Choroid plexus epithelial cell (primary cell): ENCODE measurements around the gene DCBLD2.
"Not testable (repeated sequence)": the region's sequence is repeated elsewhere in the genome, so short reads cannot be mapped to it uniquely, and the experiment has no call there.

Source experiments
- DNase-seq: peaks from one replicate; pipeline ENCODE4 v3.0.0-alpha.2; 2010; ENCODE audit warnings: low read depth
- H3K4me3 ChIP-seq: 2 replicates; pipeline ENCODE4 v1.5.1; 2011; ENCODE audit warnings: low read depth, mild to moderate bottlenecking, control low read depth, low read length, moderate library complexity
- CTCF ChIP-seq: conservative IDR thresholded peaks from 2 replicates; pipeline ENCODE4 v1.5.1; 2011; ENCODE audit warnings: low read depth, mild to moderate bottlenecking, control low read depth, inconsistent platforms, low read length, moderate library complexity

Gene DCBLD2

DNA sequence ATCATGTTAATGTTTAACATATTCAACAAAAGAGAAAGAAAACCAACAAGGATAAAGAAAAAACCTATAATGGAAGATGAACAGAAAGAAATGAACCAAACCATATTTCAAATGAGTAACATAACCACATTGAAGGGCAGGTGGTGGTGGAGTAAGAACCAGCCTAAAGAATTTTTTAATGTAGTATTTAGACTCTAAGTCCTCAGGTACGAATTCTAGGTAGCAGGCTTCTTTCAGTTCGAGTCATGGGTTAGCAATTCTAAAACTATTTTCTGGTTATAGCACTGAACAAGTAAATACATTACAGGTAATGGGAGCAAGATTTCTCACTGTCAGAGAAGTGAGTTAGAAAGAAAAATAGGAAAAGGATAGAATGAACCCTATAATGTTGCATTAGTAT is 24.4 kb downstream of the DCBLD2 start:
- H3K4me3 ChIP-seq = no peak overlapping the region
- DNase-seq = no peak
- TF ChIP-seq CTCF = no peak

- peak; percentile 56 for DNase-seq
- TF ChIP-seq CTCF = no peak
- no peak overlapping the region for H3K4me3 ChIP-seq
Observed at GRCh38 chr3:98875535-98875934, 26.0 kb downstream of the DCBLD2 start.

- TF ChIP-seq CTCF = no peak
- H3K4me3 ChIP-seq = no peak overlapping the region
- DNase-seq = no peak
Observed at GRCh38 chr3:98874602-98875249, 26.8 kb downstream of the DCBLD2 start.

DNA sequence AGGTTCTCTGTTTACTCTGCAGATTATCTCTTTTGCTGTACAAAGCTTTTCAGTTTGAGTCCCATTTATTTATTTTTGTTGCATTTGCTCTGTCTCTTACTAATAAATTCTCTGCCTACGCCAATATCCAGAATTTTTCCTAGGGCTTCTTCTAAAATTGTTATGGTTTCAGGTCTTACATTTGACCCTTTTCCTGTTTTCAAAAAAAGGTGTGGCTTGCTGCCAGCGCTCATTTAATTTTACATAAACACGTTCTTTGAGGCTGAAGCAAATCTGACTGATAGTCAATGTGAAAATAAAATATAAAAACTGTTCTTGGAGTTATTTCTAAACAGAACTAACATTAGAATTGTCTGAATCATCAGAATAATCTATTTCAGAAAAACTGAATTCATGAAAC is 32.1 kb downstream of the DCBLD2 start:
- no peak overlapping the region for H3K4me3 ChIP-seq
- no peak for TF ChIP-seq CTCF
- DNase-seq = no peak

DNA sequence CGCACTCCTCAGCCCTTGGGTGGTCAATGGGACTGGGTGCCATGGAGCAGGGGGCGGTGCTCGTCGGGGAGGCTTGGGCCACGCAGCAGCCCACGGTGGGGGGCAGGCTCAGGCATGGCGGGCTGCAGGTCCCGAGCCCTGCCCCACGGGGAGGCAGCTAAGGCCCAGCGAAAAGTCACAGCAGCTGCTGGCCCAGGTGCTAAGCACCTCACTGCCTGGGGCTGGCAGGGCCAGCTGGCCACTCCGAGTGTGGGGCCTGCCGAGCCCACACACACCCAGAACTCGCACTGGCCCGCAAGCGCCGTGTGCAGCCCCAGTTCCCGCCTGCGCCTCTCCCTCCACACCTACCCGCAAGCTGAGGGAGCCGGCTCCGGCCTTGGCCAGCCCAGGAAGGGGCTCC is 43.5 kb downstream of the DCBLD2 start:
- not testable (repeated sequence) for H3K4me3 ChIP-seq, DNase-seq

DNA sequence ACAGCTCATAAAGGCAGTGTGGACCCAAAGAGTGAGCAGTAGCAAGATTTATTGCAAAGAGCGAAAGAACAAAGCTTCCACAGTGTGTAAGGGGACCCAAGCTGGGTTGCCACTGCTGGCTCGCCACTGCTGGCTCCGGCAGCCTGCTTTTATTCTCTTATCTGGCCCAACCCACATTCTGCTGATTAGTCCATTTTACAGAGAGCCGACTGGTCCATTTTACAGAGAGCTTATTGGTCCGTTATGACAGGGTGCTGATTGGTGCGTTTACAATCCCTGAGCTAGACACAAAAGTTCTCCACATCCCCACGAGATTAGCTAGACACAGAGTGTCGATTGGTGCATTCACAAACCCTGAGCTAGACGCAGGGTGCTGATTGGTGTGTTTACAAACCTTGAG is 44.2 kb downstream of the DCBLD2 start:
- H3K4me3 ChIP-seq, DNase-seq: not testable (repeated sequence)

GRCh38 chr3:98856724-98857123 is 44.8 kb downstream of the DCBLD2 start:
- DNase-seq = no peak
- H3K4me3 ChIP-seq = no peak overlapping the region
- TF ChIP-seq CTCF = no peak

DNA sequence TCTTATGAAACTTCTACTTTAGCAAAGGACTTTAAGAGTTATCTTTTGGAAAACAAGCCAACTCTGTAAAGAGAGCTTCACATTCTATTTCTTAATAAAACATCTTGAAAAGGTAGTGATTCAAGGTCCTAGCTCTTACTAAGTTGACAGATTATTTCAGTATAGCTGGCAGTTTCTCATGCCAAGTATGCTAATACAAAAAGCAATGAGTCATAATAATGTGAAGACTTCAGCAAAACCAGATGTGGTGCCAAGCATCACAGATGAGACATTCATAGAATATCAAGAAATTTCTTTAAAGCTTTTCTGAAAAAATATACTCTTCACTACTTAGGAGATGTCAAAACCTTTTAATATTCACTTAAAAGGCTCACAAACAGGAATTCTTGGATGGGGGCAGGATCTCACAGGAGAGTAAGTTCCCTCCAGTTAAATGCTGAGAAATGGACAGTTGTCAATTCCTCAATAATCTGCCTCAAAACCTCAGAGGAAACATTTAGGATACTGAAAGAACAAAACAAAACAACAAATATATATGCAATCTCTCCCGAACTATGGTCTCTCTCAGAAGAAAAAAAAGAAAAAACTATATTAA is 45.6 kb downstream of the DCBLD2 start:
- TF ChIP-seq CTCF = no peak
- H3K4me3 ChIP-seq = no peak overlapping the region
- DNase-seq = peak; percentile 94
